PC-3 (cell line): ENCODE results near the gene MOGAT3.

Experiments used
- EZH2 ChIP-seq: fragments of 300-600 bp; sonication (generic); IDR thresholded peaks from one replicate; pipeline ENCODE4 v1.6.1; 2017; ENCODE audit warnings: antibody characterized with exemption, mild to moderate bottlenecking, low read length; ENCODE audit not compliant: unreplicated experiment
- EZH2phosphoT487 ChIP-seq: fragments of 300-600 bp; sonication (generic); IDR thresholded peaks from 2 replicates; pipeline ENCODE4 v1.6.1; 2018; ENCODE audit warnings: mild to moderate bottlenecking, antibody characterized with exemption, low read length, borderline replicate concordance
- TF ChIP-seq, protein P1 (sequence below): fragments of 300-600 bp; sonication (generic); conservative IDR thresholded peaks from 2 replicates; pipeline ENCODE4 v1.5.1; 2017; ENCODE audit warnings: antibody characterized with exemption, low read depth, mild to moderate bottlenecking, low read length

DNA sequence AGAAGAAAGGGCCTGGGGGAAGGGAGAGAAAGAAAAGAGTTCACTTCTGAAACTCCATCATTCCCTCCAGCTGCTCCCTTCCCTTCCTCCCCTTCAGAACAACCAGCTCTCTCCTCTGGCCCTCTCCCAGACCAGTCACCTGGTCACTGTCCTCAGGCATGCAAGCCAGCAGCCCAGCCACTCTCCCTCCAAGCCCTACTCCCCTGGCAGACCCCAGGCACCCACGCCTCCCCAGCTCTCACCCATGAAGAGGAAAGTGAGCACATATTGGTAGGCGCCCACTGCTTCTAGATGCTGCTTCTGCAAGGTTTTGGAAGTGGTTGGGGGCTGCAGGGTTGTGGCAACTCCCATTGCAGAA is 353 bp downstream of the MOGAT3 start:
- TF ChIP-seq, protein P1, sequence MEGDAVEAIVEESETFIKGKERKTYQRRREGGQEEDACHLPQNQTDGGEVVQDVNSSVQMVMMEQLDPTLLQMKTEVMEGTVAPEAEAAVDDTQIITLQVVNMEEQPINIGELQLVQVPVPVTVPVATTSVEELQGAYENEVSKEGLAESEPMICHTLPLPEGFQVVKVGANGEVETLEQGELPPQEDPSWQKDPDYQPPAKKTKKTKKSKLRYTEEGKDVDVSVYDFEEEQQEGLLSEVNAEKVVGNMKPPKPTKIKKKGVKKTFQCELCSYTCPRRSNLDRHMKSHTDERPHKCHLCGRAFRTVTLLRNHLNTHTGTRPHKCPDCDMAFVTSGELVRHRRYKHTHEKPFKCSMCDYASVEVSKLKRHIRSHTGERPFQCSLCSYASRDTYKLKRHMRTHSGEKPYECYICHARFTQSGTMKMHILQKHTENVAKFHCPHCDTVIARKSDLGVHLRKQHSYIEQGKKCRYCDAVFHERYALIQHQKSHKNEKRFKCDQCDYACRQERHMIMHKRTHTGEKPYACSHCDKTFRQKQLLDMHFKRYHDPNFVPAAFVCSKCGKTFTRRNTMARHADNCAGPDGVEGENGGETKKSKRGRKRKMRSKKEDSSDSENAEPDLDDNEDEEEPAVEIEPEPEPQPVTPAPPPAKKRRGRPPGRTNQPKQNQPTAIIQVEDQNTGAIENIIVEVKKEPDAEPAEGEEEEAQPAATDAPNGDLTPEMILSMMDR = no peak
- TF ChIP-seq EZH2 = no peak
- no peak for TF ChIP-seq EZH2phosphoT487
